ENCODE results near the gene FAM200B.

The FAM200B gene

GRCh38 chr4:15651676-15652075 is 30.0 kb upstream of the FAM200B start:
- Mint-ChIP-seq H3K36me3 (ENCODE audit: low read depth) (no peaks in the 10 kb centered on the region), H3K9me3 (no peaks in the 10 kb centered on the region), H3K4me1 (peaks cover 49% of the 10 kb centered on the region), H3K4me3 (peak overlapping the region; percentile 57 to 65 (median 63)), H3K27me3 (ENCODE audit: low read depth) (no peaks in the 10 kb centered on the region), H3K27ac (peak overlapping the region; percentile 99 to 100 (median 99))
- TF ChIP-seq, protein P1, sequence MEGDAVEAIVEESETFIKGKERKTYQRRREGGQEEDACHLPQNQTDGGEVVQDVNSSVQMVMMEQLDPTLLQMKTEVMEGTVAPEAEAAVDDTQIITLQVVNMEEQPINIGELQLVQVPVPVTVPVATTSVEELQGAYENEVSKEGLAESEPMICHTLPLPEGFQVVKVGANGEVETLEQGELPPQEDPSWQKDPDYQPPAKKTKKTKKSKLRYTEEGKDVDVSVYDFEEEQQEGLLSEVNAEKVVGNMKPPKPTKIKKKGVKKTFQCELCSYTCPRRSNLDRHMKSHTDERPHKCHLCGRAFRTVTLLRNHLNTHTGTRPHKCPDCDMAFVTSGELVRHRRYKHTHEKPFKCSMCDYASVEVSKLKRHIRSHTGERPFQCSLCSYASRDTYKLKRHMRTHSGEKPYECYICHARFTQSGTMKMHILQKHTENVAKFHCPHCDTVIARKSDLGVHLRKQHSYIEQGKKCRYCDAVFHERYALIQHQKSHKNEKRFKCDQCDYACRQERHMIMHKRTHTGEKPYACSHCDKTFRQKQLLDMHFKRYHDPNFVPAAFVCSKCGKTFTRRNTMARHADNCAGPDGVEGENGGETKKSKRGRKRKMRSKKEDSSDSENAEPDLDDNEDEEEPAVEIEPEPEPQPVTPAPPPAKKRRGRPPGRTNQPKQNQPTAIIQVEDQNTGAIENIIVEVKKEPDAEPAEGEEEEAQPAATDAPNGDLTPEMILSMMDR (IDR thresholded peaks at IDR 0.05; ENCODE audit: unreplicated experiment in 3 of 3) = no peak

- Mint-ChIP-seq H3K27ac (peak overlapping the region; percentile 99 to 100 (median 99)), H3K27me3 (ENCODE audit: low read depth) (no peaks in the 10 kb centered on the region), H3K4me1 (peaks cover 54% of the 10 kb centered on the region), H3K36me3 (ENCODE audit: low read depth) (no peaks in the 10 kb centered on the region), H3K4me3 (peak overlapping the region; percentile 63 to 100 (median 65)), H3K9me3 (no peaks in the 10 kb centered on the region)
- TF ChIP-seq, protein P1 (IDR thresholded peaks at IDR 0.05; ENCODE audit: unreplicated experiment in 3 of 3) = no peak
These were observed 29.4 kb upstream of the FAM200B start for GRCh38 chr4:15652191-15652590.

- Mint-ChIP-seq H3K4me1 (peaks cover 59% of the 10 kb centered on the region), H3K27me3 (ENCODE audit: low read depth) (no peaks in the 10 kb centered on the region), H3K27ac (peak overlapping the region; percentile 99 to 100 (median 99)), H3K9me3 (no peaks in the 10 kb centered on the region), H3K36me3 (ENCODE audit: low read depth) (no peaks in the 10 kb centered on the region), H3K4me3 (peak overlapping the region; percentile 97 to 100 (median 100))
- TF ChIP-seq, protein P1 (IDR thresholded peaks at IDR 0.05; ENCODE audit: unreplicated experiment in 3 of 3) = no peak
These were observed 28.8 kb upstream of the FAM200B start for GRCh38 chr4:15652841-15653240.

- no peaks in the 10 kb centered on the region for H3K27me3 Mint-ChIP-seq (ENCODE audit: low read depth)
- peaks cover 57% of the 10 kb centered on the region for H3K4me1 Mint-ChIP-seq
- TF ChIP-seq, protein P1 (IDR thresholded peaks at IDR 0.05; ENCODE audit: unreplicated experiment in 3 of 3) = no peak
These were observed 28.2 kb upstream of the FAM200B start for GRCh38 chr4:15653420-15653819.

GRCh38 chr4:15653864-15654592 is 27.6 kb upstream of the FAM200B start:
- peaks cover 54% of the 10 kb centered on the region for H3K4me1 Mint-ChIP-seq
- TF ChIP-seq, protein P1 (IDR thresholded peaks at IDR 0.05; ENCODE audit: unreplicated experiment in 3 of 3) = no peak
- H3K9me3 Mint-ChIP-seq = no peaks in the 10 kb centered on the region
- H3K4me3 Mint-ChIP-seq = peak overlapping the region; percentile 97 to 100 (median 100)
- no peaks in the 10 kb centered on the region for H3K27me3 Mint-ChIP-seq (ENCODE audit: low read depth)
- peak overlapping the region; percentile 99 to 100 (median 99) for H3K27ac Mint-ChIP-seq
- no peaks in the 10 kb centered on the region for H3K36me3 Mint-ChIP-seq (ENCODE audit: low read depth)

More at GRCh38 chr4:15653420-15653819, 28.2 kb upstream of the FAM200B start:
- H3K36me3 Mint-ChIP-seq (ENCODE audit: low read depth) = no peaks in the 10 kb centered on the region
- H3K9me3 Mint-ChIP-seq = no peaks in the 10 kb centered on the region
- H3K27ac Mint-ChIP-seq = peak overlapping the region; percentile 99 to 100 (median 99)
- H3K4me3 Mint-ChIP-seq = peak overlapping the region; percentile 97 to 100 (median 100)
